Measurements from ENCODE around the gene ZNF408.

DNA sequence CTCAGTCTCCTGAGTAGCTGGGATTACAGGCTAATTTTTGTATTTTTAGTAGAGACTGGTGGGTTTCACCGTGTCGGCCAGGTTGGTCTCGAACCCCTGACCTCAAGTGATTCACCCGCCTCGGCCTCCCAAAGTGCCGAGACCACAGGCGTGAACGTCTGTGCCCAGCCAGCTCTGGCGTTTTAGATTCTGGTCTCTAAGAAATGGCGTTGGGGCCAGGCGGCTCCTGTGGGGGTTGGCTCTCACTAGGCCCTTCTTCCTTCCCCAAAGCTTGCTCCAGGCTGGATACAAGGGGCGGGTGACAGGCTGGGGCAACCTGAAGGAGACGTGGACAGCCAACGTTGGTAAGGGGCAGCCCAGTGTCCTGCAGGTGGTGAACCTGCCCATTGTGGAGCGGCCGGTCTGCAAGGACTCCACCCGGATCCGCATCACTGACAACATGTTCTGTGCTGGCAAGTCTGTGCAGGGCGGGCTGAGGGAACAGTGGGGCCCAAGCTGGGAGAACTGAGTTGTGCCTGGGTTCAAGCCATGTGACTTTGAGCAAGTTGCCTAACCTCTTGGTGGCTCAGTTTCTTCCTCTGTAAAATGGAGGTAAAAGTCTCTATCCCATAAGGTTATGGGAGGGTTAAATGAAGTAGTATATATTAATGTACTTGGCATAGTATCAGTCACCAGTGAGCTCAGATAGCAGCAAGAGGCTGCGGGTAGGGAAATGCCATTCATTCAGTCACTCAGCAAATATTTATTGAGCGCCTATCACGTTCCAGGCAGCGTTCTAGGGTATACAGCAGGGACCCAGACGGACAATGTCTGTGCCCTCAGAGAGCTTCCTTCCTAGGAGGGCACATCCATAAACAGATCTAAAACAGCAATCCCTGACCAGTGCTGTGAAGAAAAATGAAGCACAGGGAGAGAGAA is 28.5 kb downstream of the ZNF408 start:
- TF ChIP-seq, protein P1, sequence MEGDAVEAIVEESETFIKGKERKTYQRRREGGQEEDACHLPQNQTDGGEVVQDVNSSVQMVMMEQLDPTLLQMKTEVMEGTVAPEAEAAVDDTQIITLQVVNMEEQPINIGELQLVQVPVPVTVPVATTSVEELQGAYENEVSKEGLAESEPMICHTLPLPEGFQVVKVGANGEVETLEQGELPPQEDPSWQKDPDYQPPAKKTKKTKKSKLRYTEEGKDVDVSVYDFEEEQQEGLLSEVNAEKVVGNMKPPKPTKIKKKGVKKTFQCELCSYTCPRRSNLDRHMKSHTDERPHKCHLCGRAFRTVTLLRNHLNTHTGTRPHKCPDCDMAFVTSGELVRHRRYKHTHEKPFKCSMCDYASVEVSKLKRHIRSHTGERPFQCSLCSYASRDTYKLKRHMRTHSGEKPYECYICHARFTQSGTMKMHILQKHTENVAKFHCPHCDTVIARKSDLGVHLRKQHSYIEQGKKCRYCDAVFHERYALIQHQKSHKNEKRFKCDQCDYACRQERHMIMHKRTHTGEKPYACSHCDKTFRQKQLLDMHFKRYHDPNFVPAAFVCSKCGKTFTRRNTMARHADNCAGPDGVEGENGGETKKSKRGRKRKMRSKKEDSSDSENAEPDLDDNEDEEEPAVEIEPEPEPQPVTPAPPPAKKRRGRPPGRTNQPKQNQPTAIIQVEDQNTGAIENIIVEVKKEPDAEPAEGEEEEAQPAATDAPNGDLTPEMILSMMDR (optimal IDR thresholded peaks at IDR 0.05 in 1 of 3, IDR thresholded peaks at IDR 0.05 in 1 of 3, conservative IDR thresholded peaks at IDR 0.05 in 1 of 3; ENCODE audit: extremely low read depth in 1 of 3, insufficient read depth in 2 of 3, low read length in 3 of 3): no peak
- no peak for TF ChIP-seq EZH2 (IDR thresholded peaks at IDR 0.05; ENCODE audit: low read length)

All from keratinocyte (primary cell).